A549 (cell line): ENCODE data around the gene R3HDM2. TPM values are rescaled to one million over a fixed set of nuclear protein-coding genes. Genes with fewer than 3 reads are reported as not detected.

Experiments used
- ATAC-seq, 2 experiments: fragments of 200-7000 bp in 1 of 2; fragments of >200 bp in 1 of 2; cut with Nextera tagmentation in 1 of 2; cut with Tn5 transposase in 1 of 2; 3 replicates each; pipeline versions ENCODE4 v1.8.0 to v1.9.1; 2018 to 2020; ENCODE audit warnings: mild to moderate bottlenecking in 1 of 2, moderate library complexity in 1 of 2
- CTCF ChIA-PET: fragments of 300-600 bp; sonication (Branson Sonifier 250); formaldehyde crosslinking; extraction: SDS; loops from one replicate; lab custom pipeline; 2021; ENCODE audit warnings: antibody characterized with exemption, inconsistent platforms; lab: Yijun Ruan, JAX
- POLR2A ChIA-PET: fragments of 350-600 bp; formaldehyde crosslinking; extraction: SDS; loops from one replicate; lab custom pipeline; 2021; ENCODE audit warnings: antibody characterized with exemption, inconsistent platforms; lab: Yijun Ruan, JAX
- DNase-seq, 2 experiments: peaks; one replicate each; pipeline versions ENCODE4 v3.0.0 to v3.0.0-alpha.2; 2011 to 2016; ENCODE audit warnings: low read depth in 1 of 2, low spot score in 1 of 2
- FAIRE-seq: peaks from 2 replicates; lab custom pipeline; 2011; peaks lifted over from hg19 to GRCh38; lab: Jason Lieb, UNC
- H3K27ac ChIP-seq, 2 experiments: fragments of >200 bp; sonication (Bioruptor Twin); formaldehyde crosslinking; 3 replicates each; pipeline ENCODE4 v1.5.1; 2016 to 2017
- H3K4me1 ChIP-seq: fragments of >200 bp; sonication (Bioruptor Twin); formaldehyde crosslinking; 3 replicates; pipeline ENCODE4 v1.6.1; 2016
- H3K4me2 ChIP-seq: fragments of >200 bp; sonication (Bioruptor Twin); formaldehyde crosslinking; 3 replicates; pipeline ENCODE4 v1.6.1; 2016
- H3K4me3 ChIP-seq: fragments of >200 bp; sonication (Bioruptor Twin); formaldehyde crosslinking; 3 replicates; pipeline ENCODE4 v1.5.1; 2016
- H3K9me3 ChIP-seq: fragments of >200 bp; sonication (Bioruptor Twin); formaldehyde crosslinking; 3 replicates; pipeline ENCODE4 v1.6.1; 2016
- CEBPB ChIP-seq, 2 experiments: fragments of >200 bp in 1 of 2; sonication (Bioruptor Twin) in 1 of 2; formaldehyde crosslinking in 1 of 2; IDR thresholded peaks; 2 replicates each; pipeline ENCODE4 v1.6.1; 2012 to 2016
- ESRRA ChIP-seq: fragments of 150-350 bp; IDR thresholded peaks from 2 replicates; pipeline ENCODE4 v1.6.1; 2014; ENCODE audit warnings: mild to moderate bottlenecking, low read length, borderline replicate concordance
- FOXS1 ChIP-seq: fragments of 250-450 bp; sonication (Bioruptor Pico); IDR thresholded peaks from 2 replicates; pipeline ENCODE4 v1.5.0; 2020; ENCODE audit warnings: mild to moderate bottlenecking, moderate library complexity
- HES2 ChIP-seq: fragments of >200 bp; sonication (Bioruptor Twin); formaldehyde crosslinking; IDR thresholded peaks from 2 replicates; pipeline ENCODE4 v1.6.1; 2016
- HEYL ChIP-seq: fragments of 250-450 bp; sonication (Bioruptor Pico); IDR thresholded peaks from 2 replicates; pipeline ENCODE4 v1.8.0; 2021; ENCODE audit warnings: mild to moderate bottlenecking, moderate library complexity
- HMGXB4 ChIP-seq: fragments of 250-450 bp; sonication (Bioruptor Pico); IDR thresholded peaks from 2 replicates; pipeline ENCODE4 v1.5.0; 2021; ENCODE audit warnings: mild to moderate bottlenecking, moderate library complexity, borderline replicate concordance
- HOXB13 ChIP-seq: fragments of 250-450 bp; sonication (Bioruptor Pico); IDR thresholded peaks from 2 replicates; pipeline ENCODE4 v1.5.0; 2020; ENCODE audit warnings: low read depth, mild to moderate bottlenecking, moderate library complexity
- JUN ChIP-seq, 2 experiments: fragments of >200 bp; sonication (Bioruptor Twin); formaldehyde crosslinking; IDR thresholded peaks; 2 replicates in 1 of 2; 3 replicates in 1 of 2; pipeline ENCODE4 v1.6.1; 2016 to 2017
- KDM5A ChIP-seq: fragments of 200-600 bp; sonication (generic); IDR thresholded peaks from 2 replicates; pipeline ENCODE4 v1.6.1; 2016; ENCODE audit warnings: antibody characterized with exemption, mild to moderate bottlenecking
- MAX ChIP-seq: IDR thresholded peaks from 2 replicates; pipeline ENCODE4 v1.6.1; 2012
- NFE2L2 ChIP-seq: fragments of 150-350 bp; conservative IDR thresholded peaks from 2 replicates; pipeline ENCODE4 v1.6.1; 2014; ENCODE audit warnings: low read length
- NPAS2 ChIP-seq: fragments of 250-450 bp; sonication (Bioruptor Pico); IDR thresholded peaks from 2 replicates; pipeline ENCODE4 v1.8.0; 2022; ENCODE audit warnings: mild to moderate bottlenecking, moderate library complexity, borderline replicate concordance
- RARB ChIP-seq: fragments of 250-450 bp; sonication (Bioruptor Pico); IDR thresholded peaks from 2 replicates; pipeline ENCODE4 v1.8.0; 2021; ENCODE audit warnings: mild to moderate bottlenecking, moderate library complexity
- REST ChIP-seq: fragments of 200-600 bp; sonication (generic); IDR thresholded peaks from 2 replicates; pipeline ENCODE4 v1.6.1; 2016; ENCODE audit warnings: antibody characterized with exemption, mild to moderate bottlenecking, moderate library complexity
- TP53 ChIP-seq: fragments of 250-450 bp; sonication (Bioruptor Pico); IDR thresholded peaks from 2 replicates; pipeline ENCODE4 v1.5.0; 2021; ENCODE audit warnings: mild to moderate bottlenecking, moderate library complexity
- WGBS: methylation state at CpG from one replicate; pipeline ENCODE4 v1.1.6; 2017; ENCODE audit errors: missing lambda C conversion rate; 5-methylcytosine and 5-hydroxymethylcytosine counted together
- polyA plus RNA-seq, 4 experiments: library from polyadenylated mRNA; depleted of rRNA in 3 of 4; stranded (reverse); fragments of >200 nt; fragmentation: RNase III in 1 of 4; extraction: RNeasy Plus Mini Kit Qiagen cat#74134 plus additional on column Dnase treatment in 1 of 4; gene quantifications; 2 replicates in 3 of 4; 3 replicates in 1 of 4; pipeline ENCODE4 v1.2.3, GENCODE V29; 2011 to 2017

Gene R3HDM2
- polyA plus RNA-seq, 2 of the 4 experiments (the other 2 are of a cell fraction): 14.0 to 30.6 TPM

- no peak overlapping the region for H3K27ac ChIP-seq
- no peak for FAIRE-seq
- H3K4me2 ChIP-seq: no peak overlapping the region
- 87% methylated on average over 6 of the region's 7 CpGs for WGBS
- no peak for ATAC-seq
- no peaks in the 10 kb centered on the region for H3K9me3 ChIP-seq
- no peak for DNase-seq
- no peaks in the 10 kb centered on the region for H3K4me1 ChIP-seq
- POLR2A ChIA-PET: no interaction called here
- TF ChIP-seq RARB (CRISPR knock-in tag): no peak
- no peak for TF ChIP-seq JUN (IDR thresholded peaks at IDR 0.05)
- no peak for TF ChIP-seq TP53
- no peak for TF ChIP-seq HOXB13
- no peak for TF ChIP-seq HES2
- TF ChIP-seq CEBPB (IDR thresholded peaks at IDR 0.05): no peak
- no peak overlapping the region for H3K4me3 ChIP-seq
- CTCF ChIA-PET: interaction anchor here (0.9 to 1.9 kb wide), 3 partner anchors 8 to 97 kb away, joined by 3 to 7 read pairs (median 6); no protein-coding TSS in a partner anchor
Observed at GRCh38 chr12:57205931-57206330, 224.9 kb downstream of the R3HDM2 start.

GRCh38 chr12:57205186-57205585, 225.7 kb downstream of the R3HDM2 start:
- WGBS: 96% methylated on average over 26 of the region's 26 CpGs
- ATAC-seq (no peak), FAIRE-seq (no peak), DNase-seq (no peak)
- Histone ChIP-seq H3K4me3 (no peak overlapping the region), H3K4me1 (no peaks in the 10 kb centered on the region), H3K4me2 (no peak overlapping the region), H3K9me3 (no peaks in the 10 kb centered on the region), H3K27ac (no peak overlapping the region)
- TF ChIP-seq ESRRA: no peak
- no peak for TF ChIP-seq FOXS1 (CRISPR knock-in tag)
- POLR2A ChIA-PET: no interaction called here
- CTCF ChIA-PET: interaction anchor here (0.8 to 1.9 kb wide), 3 partner anchors 9 to 97 kb away, joined by 3 to 7 read pairs (median 6); no protein-coding TSS in a partner anchor

- H3K9me3 ChIP-seq: no peaks in the 10 kb centered on the region
- TF ChIP-seq KDM5A (no peak), MAX (no peak), REST (no peak), HMGXB4 (CRISPR knock-in tag) (no peak), NPAS2 (CRISPR knock-in tag) (no peak), TP53 (no peak), HEYL (CRISPR knock-in tag) (no peak), NFE2L2 (no peak), ESRRA (no peak)
- WGBS: 80% methylated on average over 14 of the region's 19 CpGs
- FAIRE-seq (no peak), DNase-seq (no peak), ATAC-seq (no peak)
- no peak overlapping the region for H3K4me3 ChIP-seq
- H3K4me2 ChIP-seq: no peak overlapping the region
- ChIA-PET CTCF (interaction anchor here (1.9 kb wide), 1 partner anchor 10 kb away, joined by 7 read pairs; no protein-coding TSS in a partner anchor), POLR2A (no interaction called here)
- no peaks in the 10 kb centered on the region for H3K4me1 ChIP-seq
- H3K27ac ChIP-seq: no peak overlapping the region
Observed at GRCh38 chr12:57204454-57204853, 226.4 kb downstream of the R3HDM2 start.
